HG03066 (cell line): ENCODE measurements around the gene DHCR24.

ENCODE experiments used
- ATAC-seq: cut with Tn5 transposase; IDR thresholded peaks from one replicate; pipeline ENCODE4 v1.9.1; 2021; ENCODE audit warnings: low read depth; ENCODE audit not compliant: unreplicated experiment

Gene DHCR24

GRCh38 chr1:54848134-54848948 lies 38.7 kb downstream of the DHCR24 start:
- ATAC-seq = no peak

- no peak for ATAC-seq
Observed at GRCh38 chr1:54846716-54847284, 40.2 kb downstream of the DHCR24 start.

GRCh38 chr1:54846301-54846700 lies 40.7 kb downstream of the DHCR24 start:
- ATAC-seq = no peak

DNA sequence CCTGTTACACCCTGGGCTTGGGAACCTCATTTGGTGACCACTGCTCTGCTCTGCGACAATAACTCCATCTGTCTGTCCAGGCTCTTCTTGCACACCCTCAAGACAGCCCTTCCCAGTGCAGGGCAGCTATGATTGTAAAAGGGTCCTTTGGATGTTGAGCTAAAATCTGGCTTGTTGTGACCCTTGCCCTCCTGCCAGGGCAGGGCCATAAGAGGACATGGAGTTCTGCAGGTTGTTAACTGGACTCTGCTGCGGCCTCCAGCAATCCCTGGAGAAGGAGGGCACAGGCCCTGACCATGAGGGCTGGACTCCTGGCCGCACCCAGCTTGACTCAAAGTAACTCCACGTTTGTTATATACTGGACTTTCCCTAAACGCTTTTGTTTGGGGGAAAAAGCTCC lies 41.2 kb downstream of the DHCR24 start:
- no peak for ATAC-seq

DNA sequence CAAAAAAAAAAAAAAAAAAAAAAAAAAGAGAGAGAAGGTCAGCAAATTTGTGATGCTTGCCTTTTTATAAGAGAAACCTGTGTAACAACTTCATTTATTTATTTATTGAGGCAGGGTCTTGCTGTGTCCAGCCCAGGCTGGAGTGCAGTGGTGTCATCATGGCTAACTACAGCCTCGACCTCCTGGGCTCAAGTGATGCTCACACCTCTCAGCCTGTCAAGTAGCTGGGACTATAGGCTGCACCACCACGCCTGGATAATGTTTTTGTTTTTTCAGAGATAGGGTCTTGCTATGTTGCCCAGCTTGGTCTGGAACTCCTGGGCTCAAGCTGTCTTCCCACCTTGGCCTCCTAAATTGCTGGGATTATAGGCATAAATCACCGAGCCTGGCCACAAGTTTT lies 42.4 kb downstream of the DHCR24 start:
- ATAC-seq = no peak

- ATAC-seq = no peak
Observed at GRCh38 chr1:54843449-54843848, 43.5 kb downstream of the DHCR24 start.

DNA sequence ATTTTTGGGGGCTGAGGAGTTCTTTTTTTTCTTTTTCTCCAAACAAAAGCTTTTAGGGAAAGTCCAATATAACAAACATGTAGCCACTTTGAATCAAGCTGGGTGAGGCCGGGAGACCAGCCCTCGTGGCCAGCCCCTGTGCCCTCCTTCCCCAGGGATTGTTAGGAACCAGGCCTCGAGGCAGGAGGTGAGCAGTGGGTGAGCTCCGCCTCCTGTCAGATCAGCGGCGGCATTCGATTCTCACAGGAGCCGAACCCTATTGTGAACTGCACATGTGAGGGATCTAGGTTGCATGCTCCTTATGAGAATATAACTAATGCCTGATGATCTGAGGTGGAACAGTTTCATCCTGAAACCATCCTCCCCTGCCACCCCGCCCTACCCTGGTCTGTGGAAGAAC lies 44.0 kb downstream of the DHCR24 start:
- no peak for ATAC-seq

DNA sequence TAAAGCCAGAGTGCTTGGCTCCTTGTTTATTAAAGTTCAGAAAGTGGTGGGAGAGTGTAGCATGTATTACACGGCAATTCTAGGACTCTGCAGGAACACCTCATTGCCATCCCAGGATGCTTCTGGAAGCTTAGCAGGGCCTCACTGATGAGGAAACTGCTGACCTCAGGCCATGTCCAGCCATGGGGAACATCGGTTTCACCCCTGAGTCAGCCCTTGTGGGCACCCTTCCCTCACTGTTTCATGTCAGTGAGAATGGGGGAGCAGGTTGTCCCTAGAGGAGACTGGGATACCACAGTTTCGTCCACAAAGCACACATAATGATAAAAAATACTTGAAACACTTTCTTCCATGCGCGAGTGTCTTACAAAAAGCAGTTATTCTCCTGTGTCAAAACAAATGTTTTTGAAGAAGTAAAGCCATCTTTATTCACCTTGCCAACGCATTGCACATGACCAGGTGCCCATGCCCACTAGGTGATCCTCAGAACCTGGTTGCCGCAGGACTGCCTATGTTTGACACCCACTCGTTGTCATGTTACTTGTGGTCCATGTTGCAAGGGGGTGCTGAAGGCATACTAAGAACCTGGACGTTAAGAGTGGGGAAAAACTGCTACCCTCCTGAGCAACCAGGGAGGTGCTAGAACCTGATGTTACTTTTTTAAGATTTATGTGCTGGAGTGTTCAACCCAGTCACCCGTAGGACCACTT lies 44.6 kb downstream of the DHCR24 start:
- no peak for ATAC-seq

DNA sequence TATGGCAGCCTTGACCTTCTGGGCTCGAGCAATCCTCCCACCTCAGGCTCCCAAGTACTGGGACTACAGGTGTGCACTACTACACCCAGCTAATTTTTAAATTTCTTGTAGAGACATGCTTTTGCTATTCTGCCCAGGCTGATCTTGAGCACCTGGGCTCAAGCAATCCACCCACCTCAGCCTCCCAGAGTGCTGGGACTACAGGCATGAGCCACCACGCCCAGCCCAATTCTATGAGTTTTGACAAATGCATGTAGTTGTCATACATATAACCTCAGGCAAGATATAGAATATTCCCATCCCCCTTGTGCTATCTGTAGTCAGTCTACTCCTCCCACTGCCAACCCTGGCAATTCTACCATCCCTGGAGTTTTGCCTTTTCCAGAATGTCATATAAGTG lies 47.2 kb downstream of the DHCR24 start:
- ATAC-seq = no peak

DNA sequence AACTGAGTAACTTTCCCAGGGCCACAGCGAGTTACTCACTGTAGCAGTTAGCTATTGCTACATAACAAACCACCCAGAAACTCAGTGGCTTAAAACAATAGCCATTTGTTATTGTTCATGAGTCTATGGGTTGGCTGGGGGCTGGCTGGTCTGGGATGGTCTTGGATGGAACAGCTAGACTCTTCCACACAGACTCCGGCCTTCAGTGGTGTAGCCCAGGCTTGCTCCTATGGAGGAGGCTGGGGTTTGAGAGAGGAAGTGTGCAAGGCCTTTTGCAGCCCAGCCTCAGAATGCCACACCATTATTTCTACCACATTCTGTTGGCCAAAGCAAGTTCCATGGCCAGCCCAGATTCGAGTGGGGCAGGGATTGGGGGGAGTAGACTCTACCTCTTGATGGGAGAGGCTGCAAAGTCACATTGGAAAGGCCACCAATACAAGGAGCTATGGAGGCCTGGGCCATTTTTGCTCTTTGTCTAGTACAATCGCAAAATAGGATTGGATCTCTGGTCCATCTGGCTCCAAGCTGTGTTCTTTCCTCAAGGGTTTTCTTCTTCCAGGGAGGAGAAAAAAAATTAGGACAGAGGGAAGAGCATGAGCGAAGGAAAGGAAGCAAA lies 48.3 kb downstream of the DHCR24 start:
- ATAC-seq = no peak

DNA sequence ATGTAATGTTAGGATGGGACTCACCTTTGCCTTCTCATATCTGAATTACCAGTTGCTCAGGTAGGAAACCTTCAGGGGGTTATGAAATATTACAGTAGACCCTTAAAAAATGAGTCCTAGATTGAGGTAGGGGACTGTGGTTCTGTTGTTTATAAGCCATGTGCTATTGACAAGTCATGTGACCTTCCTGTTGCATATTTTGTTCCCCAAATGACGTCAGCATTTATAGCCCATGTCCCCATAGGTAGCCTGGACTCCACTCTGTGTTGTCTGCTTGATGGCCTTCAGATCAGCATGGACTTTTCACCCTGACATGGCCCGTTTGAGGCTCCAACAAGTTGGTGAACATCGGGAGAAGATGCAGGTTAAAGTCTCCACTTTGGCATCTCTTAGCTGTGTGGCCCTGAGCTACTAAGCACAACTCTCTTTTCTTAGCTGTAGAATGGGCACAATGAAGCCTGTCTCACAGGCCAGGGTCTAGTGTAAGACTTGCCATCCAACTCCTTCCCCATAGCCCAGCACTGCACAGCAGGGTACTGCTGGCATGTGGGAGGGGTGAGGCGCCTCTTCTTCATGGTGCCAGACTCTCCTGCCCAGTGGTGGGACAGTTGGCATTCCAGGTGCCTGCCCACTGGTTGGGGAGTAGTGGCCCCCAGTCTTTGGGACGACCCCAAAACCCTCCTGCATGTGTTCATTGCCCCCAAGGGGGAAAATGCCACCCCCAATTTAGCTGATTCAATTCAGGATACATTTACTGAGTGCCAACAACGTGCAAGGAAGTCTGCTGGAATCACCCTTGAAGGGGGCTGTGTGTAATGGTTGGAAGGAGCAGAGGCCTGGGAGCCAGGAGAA lies 49.8 kb downstream of the DHCR24 start:
- ATAC-seq = no peak

GRCh38 chr1:54836594-54836993 lies 50.4 kb downstream of the DHCR24 start:
- ATAC-seq = no peak

GRCh38 chr1:54835970-54836369 lies 51.0 kb downstream of the DHCR24 start:
- no peak for ATAC-seq

- no peak for ATAC-seq
Observed at GRCh38 chr1:54835131-54835898, 51.7 kb downstream of the DHCR24 start.

GRCh38 chr1:54834007-54834541 lies 52.9 kb downstream of the DHCR24 start:
- no peak for ATAC-seq

DNA sequence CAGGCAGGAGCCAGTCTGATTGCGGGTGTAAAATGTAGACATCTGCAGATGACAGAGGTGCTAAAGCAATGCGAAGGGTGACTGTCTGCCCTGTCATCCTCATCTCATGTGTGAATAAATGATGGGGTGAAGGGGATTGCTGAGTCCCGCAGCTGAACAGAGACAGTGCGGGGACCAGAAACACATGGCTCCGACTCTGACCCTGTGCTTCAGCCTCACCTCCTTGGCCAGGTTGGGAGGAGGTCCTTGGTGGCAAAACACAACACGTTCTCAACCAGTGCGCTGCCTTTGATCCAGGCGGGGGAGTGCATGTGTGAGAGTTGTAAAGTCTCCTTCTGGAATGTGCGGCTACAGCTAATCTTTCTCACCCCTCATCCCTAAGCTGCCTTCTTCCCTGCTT lies 53.9 kb downstream of the DHCR24 start:
- no peak for ATAC-seq

GRCh38 chr1:54826226-54826816 lies 60.7 kb downstream of the DHCR24 start:
- ATAC-seq = no peak

- no peak for ATAC-seq
Observed at GRCh38 chr1:54825696-54826095, 61.3 kb downstream of the DHCR24 start.

GRCh38 chr1:54823670-54824069 lies 63.3 kb downstream of the DHCR24 start:
- no peak for ATAC-seq
